PFSK-1 (cell line): Measurements from ENCODE around the gene SQSTM1.
A peak's percentile ranks its signal among the peaks of the same experiment; 100 is the strongest.

Experiments used
- FOXP2 ChIP-seq: optimal IDR thresholded peaks from 2 replicates; pipeline ENCODE3; 2011; ENCODE audit warnings: borderline replicate concordance, control low read depth, inconsistent platforms; ENCODE audit not compliant: insufficient read depth; ENCODE audit errors: extremely low read length, extremely low read depth
- POLR2AphosphoS5 ChIP-seq: IDR thresholded peaks from 2 replicates; pipeline ENCODE4 v1.6.1; 2012; ENCODE audit warnings: low read depth, mild to moderate bottlenecking, control low read depth, low read length, moderate library complexity
- REST ChIP-seq, 2 experiments: IDR thresholded peaks; 2 replicates each; pipeline versions ENCODE4 v1.6.1 to v1.8.0; 2011 to 2012; ENCODE audit warnings: low read depth in 2 of 2, low read length in 2 of 2, control low read depth in 1 of 2, inconsistent platforms in 1 of 2, mild to moderate bottlenecking in 1 of 2, moderate library complexity in 1 of 2; ENCODE audit not compliant: insufficient read depth in 1 of 2
- SIN3A ChIP-seq: IDR thresholded peaks from 2 replicates; pipeline ENCODE4 v1.6.1; 2012; ENCODE audit warnings: mild to moderate bottlenecking, low read length, moderate library complexity, borderline replicate concordance; ENCODE audit not compliant: insufficient read depth
- TAF1 ChIP-seq: IDR thresholded peaks from 2 replicates; pipeline ENCODE4 v1.6.1; 2012; ENCODE audit warnings: low read length, control low read depth, borderline replicate concordance; ENCODE audit not compliant: insufficient read depth

Gene SQSTM1

GRCh38 chr5:179854356-179854755 lies 33.7 kb downstream of the SQSTM1 start:
- no peak for TF ChIP-seq SIN3A
- TF ChIP-seq TAF1: no peak
- no peak for TF ChIP-seq FOXP2
- TF ChIP-seq POLR2AphosphoS5: no peak
- no peak for TF ChIP-seq REST (IDR thresholded peaks at IDR 0.05; ENCODE audit: insufficient read depth in 1 of 2, low read depth in 2 of 2, low read length in 2 of 2)

GRCh38 chr5:179858241-179858585 lies 37.5 kb downstream of the SQSTM1 start:
- no peak for TF ChIP-seq POLR2AphosphoS5
- no peak for TF ChIP-seq SIN3A
- no peak for TF ChIP-seq REST (IDR thresholded peaks at IDR 0.05; ENCODE audit: insufficient read depth in 1 of 2, low read depth in 2 of 2, low read length in 2 of 2)
- no peak for TF ChIP-seq FOXP2
- no peak for TF ChIP-seq TAF1

- TF ChIP-seq REST (IDR thresholded peaks at IDR 0.05; ENCODE audit: insufficient read depth in 1 of 2, low read depth in 2 of 2, low read length in 2 of 2) (no peak), POLR2AphosphoS5 (peak; percentile 94), FOXP2 (no peak), SIN3A (peak; percentile 22; the same call in 1 of the 2 replicates), TAF1 (peak; percentile 54; the same call in 1 of the 2 replicates)
Measured at GRCh38 chr5:179858586-179859427, 38.1 kb downstream of the SQSTM1 start, which contains the start of gene MRNIP. MRNIP (minus strand) TSS chr5:179858817; CDS start chr5:179858796, 21 bp downstream.

GRCh38 chr5:179860301-179860700 lies 39.6 kb downstream of the SQSTM1 start:
- TF ChIP-seq SIN3A (no peak), REST (IDR thresholded peaks at IDR 0.05; ENCODE audit: insufficient read depth in 1 of 2, low read depth in 2 of 2, low read length in 2 of 2) (no peak), POLR2AphosphoS5 (no peak), TAF1 (no peak)
